ENCODE data around the gene HCRT. TPM values are rescaled to one million over a fixed set of nuclear protein-coding genes. Genes with fewer than 3 reads are reported as not detected.
"Not testable (repeated sequence)": the region's sequence is repeated elsewhere in the genome, so short reads cannot be mapped to it uniquely, and the experiment has no call there.

The HCRT gene
- total RNA-seq, 1 donor from 2014 or later = not detected

DNA sequence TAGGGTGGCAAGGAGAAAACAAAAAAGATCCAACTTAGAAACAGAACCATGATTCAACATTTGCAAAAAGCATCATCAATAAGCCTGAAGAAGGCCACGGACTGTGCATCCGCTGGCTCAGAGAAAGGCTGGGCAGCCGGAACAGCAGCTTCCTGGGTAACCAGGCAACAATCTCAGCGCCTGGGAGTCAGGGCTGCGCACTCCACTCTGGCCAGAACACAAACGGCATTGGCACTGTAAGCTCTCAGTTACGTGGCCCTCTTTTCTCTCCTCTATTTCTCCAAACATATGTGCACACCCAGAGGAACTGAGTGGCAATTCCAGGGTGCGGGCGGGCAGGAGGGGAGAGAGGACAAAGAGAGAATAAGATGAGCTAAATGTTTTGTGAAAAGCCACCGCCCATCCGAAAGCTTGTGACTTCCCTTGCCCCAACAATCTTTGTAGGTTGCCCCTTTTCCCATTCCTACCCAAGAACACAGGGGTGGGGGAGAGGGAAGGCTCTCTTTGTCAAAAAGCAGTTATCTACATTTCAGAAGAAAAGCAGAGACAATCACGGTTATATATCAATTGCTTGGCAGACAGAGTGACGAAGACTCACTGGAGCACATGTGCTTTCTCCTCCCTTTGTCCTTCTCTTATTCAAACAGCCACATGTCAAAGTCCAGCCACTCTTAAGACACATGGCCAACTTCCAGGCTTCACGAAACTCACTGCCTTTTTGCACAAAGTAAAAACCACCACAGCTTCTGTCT lies 15.6 kb upstream of the HCRT start:
- ATAC-seq (peak; percentile 96), DNase-seq (peak; percentile 76)
- intact Hi-C loops (cut with micrococcal nuclease) = no loop called here

DNA sequence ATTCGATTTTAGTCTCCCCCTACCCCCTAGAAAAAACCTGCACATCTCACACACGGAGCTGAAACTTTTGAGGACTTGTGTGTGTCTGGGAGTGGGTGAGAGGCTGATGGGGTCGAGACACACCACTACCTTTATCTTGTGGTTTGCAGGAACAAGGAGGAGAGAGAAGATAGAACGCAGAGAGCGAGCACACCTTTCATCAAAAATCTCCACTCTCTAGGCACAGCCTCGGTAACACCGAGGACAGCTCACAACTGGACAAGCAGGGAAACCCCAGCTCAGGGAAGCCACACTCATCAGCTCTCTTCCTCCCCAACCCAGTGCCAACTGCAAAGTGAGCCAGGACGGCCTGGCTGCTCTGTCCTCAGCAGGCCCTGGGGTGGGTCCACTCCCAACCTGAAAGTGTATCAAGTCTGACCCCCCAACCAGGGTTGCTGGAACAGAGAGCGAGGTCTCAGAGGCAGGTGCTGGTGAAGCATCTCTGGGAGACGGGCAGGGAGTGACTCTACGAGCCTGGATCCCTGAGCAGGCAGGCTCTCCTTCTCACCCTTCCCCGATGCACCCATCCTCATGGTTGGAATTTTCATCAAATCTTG lies 14.3 kb upstream of the HCRT start:
- no peak for ATAC-seq
- intact Hi-C loops (cut with micrococcal nuclease) = no loop called here
- no peak for DNase-seq

DNA sequence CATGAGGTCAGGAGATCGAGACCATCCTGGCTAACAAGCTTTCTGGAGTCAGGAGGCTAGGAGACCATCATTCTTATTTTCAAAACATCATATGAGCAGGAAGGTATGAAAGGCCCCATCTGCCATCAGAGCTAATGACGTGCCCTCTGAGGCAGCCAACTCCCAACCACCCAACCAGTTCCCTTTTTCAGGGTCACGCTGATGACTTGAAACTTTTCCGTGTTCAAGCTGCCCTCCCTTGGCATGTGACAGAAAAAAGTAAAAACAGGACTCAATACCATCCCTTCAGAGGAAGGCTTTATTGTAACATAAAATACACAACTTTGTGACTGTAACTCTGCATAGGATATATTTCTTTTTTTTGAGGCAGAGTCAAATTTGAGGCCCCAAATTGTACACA lies 13.6 kb upstream of the HCRT start:
- ATAC-seq = no peak
- DNase-seq = no peak
- intact Hi-C loops (cut with micrococcal nuclease) = no loop called here

DNA sequence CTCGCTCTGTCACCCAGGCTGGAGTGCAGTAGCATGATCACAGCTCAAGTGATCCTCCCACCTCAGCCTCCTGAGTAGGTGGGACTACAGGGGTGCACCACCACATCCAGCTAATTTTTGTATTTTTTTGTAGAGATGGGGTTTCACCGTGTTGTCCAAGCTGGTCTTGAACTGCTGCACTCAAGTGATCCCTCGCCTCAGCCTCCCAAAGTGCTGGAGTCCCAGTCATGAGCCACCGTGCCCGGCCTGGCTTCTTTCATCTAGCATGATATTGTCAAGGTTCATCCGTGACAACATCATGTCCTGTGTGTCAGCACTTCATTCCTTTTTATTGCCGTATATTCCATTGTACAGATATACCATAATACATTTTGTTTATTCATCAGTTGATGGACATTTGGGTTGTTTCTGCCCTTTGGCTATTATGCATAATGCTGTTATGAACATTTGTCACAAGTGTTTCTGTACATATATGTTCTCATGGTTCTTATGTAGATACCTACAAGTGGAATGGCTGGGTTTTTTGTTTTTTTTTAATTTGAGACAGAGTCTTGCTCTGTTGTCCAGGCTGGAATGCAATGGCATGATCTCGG lies 12.4 kb upstream of the HCRT start:
- intact Hi-C loops (cut with micrococcal nuclease) = no loop called here
- no peak for ATAC-seq
- no peak for DNase-seq

DNA sequence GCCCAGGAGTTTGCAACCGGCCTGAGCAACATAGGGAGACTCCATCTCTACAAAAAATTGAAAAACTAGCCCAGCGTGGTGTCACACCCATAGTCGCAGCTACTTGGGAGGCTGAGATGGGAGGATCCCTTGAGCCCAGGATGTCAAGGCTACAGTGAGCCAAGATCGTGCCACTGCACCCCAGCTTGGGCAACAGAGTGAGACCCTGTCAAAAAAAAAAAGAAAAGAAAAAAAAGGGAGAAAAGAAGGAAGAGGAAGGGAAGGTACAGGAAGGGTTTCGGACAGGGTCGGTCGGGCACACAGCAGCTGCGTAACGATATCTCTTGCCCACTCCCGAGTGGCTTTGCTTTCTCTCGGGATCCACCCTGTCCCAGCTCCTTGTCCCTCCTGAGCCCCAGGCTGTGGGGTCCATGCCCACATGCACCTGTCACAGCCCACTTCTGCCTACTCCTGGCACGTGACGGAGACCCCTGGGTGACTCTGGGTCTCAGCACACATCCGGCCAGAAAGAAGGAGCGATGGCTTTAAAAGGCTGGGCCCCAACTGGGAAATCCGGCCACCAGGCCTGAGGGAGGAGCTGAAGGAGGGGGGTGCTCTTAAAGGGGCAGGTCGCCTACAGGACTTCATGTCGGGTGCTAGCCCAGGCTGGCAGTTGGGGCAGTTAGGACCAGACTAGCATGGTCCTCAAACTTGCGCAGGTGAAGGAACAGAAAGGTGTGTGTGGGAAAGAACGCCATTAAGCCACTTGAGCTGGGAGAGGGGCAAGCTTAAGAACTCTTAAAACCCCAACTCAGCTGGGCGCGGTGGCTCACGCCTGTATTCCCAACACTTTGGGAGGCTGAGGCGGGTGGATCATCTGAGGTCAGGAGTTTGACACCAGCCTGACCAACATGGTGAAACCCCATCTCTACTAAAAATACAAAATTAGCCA lies 9.0 kb upstream of the HCRT start, which contains the start of gene GHDC:
Gene GHDC, minus strand, starts transcription at position 526 of the 931 bp plus-strand sequence. CDS start 913 bp downstream, outside the sequence.
- DNase-seq (peak; percentile 85), ATAC-seq (peak; percentile 96)
- intact Hi-C loops (cut with micrococcal nuclease) = no loop called here

DNA sequence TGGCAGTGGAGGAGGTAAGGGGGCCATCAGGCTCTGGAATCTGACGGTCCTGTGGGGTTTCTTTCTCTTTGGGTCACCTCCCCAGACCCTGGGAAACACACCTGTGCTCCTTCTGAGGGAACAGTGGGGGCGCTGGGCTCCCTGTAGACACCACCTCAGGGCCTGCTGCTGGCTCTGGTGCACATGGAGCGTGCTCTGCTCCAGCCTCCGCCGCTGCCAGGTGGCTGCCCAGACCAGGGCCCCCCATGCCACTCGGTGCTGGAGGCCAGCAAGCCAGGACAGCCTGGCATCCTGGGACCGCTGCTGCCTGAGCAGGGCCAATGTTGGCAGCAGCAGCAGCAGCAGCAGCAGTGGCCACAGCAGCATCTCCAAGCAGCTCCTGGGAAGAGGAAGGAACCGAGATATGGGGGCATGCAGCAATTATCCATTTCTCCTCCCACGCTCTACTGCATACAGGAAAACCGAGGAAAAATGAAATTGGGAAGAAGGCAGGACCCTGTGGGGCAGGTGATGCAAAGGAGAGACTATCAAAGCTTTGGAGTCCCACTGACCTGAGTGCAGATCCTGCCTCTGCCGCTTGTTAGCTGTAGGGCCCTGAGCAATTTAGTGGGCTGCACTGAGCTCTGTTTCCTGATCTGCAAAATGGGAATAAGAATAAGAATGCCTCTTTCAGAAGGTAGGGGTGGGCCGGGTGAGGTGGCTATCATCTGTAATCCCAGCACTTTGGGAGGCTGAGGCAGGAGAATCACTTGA lies 8.1 kb upstream of the HCRT start:
- intact Hi-C loops (cut with micrococcal nuclease) = no loop called here
- ATAC-seq (no peak), DNase-seq (no peak)

DNA sequence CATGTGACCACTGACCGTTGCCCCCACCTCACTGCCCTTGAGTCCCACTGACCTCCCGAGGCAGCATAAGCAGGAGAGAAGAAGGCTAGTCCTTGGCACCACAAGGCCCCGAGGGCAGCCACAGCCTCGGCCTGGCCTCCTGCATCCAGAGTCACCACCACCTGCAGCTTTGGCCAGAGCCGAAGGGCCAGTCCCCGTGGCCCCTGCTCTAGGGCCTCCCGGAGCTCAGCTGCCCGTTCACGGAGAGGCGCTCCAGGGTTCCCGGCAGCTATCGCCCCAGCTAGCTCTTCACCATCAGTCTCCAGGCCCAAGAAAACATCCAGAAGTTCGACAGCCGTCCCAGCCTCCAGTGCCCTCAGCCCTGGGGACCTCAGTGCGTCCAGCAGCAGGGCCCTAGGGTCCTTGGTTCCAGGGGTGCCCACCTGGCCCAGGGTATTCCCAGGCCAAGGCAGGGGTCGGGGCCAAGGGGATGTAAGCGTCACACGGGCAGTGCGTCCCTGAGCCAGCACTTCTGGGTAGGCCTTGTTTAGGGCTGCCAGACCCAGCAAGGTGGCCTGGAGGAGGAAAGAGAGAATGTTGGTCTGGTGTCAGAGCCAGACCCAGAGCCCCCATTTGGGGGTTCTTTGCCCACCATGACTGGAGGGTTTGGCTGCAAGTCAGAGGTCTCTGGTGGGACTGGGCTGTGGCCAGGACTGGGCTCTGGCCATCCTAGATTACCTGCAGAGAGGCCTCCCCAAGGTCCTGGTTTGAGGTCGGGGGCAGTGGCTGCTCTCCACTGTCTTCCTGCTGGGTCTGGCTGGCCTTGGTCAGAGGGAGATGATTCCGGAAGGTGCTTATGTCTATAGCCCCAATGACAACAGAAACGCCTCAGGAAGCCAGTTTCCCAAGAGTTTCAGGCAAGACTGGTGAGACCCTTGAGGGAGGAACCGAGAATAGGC lies 7.2 kb upstream of the HCRT start:
- no peak for ATAC-seq
- intact Hi-C loops (cut with micrococcal nuclease) = no loop called here
- DNase-seq = no peak

DNA sequence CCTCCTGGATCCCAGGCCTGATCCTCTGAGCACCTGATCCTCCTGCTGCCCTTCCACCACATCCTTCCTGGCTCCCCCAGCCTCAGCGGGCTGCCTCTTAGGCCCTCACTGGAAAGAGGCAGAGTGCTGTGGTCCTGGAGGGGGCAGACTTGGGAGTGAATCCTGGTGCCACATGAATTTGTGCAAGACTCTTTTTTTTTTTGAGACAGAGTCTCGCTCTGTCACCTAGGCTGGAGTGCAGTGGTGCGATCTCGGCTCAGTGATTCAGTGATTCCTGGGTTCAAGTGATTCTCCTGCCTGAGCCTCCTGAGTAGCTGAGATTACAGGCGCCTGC lies 6.0 kb upstream of the HCRT start:
- intact Hi-C loops (cut with micrococcal nuclease) = no loop called here
- ATAC-seq (no peak), DNase-seq (no peak)

DNA sequence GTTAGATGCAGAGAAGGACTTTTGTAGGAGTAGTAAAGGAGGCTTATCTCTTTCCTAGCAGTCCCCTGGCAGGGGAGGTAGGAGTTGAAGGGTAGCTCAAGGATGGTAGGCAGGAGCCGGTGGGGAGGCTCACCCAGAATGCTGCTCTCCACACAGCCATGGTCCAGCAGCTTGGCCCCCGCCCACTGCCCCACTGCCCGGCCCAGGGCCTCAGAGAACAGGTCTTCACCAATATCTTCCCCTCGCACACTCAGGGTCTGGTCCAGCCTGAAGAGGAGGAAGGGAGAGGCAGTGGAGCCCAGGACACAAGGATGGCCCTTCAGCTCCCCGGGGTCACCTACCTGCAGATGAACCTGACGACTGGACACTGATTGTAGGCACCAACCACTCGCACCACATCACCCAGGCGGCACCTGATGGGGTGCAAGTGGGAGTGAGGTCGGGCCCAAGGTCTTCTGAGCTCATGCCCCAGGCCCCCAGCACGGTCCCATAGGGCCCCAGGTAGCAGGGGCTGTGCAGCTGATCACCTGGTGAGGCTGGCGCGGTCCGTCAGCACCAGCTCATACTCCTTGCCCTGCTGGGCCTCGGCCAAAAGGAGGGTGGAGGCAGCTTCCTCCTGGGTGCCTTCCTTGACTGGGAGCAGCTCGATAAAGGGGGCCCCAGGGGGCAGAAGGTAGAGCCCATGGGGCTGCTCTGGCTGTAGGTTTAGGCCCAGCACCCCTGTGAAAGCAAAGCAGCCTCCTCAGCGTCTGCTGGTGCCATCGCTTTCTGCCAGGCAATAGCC lies 5.4 kb upstream of the HCRT start:
- intact Hi-C loops (cut with micrococcal nuclease) = no loop called here
- DNase-seq (no peak), ATAC-seq (no peak)

DNA sequence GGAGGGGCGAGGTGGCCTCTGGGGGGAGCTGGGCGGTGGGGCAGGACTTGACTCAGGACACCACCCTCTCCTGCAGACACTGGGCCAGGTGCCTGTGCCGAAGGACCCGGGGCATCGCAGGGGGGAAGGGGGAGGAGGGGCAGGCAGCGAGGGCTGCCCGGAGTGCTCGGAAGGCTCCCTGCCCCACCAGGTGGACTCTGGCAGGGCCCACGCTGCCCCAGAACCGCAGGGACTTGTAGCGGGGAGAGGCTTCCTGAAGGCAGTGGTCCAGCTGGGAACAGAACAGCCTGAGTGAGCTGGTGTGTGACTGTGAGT lies 4.4 kb upstream of the HCRT start:
- intact Hi-C loops (cut with micrococcal nuclease) = no loop called here
- ATAC-seq (no peak), DNase-seq (no peak)

DNA sequence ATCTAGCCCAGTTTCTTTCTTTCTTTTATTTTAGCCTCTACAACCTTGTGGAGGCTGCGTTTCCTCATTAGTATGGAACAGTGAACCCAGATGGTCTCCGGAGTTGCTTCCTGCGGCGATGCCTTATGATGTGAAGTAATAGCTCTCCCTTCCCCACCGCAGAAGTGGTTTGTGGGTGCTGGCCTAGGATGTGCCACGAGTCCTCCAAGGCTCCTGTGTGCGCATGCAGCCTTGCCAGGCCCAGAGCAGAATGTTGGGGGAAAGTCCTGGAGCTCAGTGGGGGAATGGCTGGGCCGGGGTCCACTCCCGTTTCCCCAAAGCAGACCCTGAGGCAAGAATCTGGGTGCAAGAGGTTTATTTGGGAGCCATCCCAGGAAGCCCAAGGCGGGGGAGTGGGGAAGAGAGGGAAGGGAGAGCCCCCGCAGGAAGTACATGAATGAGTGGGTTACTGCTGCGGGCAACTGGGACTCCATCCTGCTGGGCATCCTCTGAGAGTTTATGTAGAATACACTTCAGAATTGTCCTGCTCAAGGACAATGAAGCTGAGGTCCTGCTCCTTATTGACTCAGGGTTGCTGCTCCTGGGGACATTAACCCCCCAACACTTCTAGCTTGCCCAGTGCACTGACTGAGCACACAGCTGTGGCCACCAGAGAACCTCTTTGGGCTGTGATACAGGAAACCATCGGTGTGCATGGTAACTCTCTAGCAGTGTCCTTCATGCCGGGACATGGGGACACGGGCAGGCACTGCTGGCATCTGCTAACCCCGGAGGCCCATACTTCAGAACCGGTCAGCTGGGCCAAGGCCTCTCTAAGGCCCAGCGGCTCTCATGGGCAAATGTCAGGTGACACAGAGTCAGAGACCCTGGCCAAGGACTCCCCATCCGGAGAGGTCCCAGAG lies 3.7 kb upstream of the HCRT start:
- ATAC-seq = no peak
- intact Hi-C loops (cut with micrococcal nuclease) = no loop called here
- no peak for DNase-seq

DNA sequence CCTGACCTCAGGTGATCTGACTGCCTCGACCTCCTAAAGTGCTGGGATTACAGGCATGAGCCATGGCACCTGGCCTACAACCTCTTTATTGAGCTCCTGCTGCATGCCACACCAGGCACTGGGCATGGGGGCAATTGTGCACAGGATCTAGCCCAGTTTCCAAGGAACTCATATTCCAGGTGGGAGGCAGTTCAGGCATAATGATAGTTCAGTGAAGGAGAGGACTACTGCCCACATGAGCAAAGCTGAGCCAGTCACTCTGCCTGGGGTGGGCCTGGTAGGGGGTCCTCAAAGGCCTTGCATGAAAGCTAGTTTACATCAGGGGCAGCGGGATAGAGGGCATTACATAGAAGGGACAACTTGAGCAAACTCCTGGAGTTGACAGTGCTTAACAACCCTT lies 2.6 kb upstream of the HCRT start:
- intact Hi-C loops (cut with micrococcal nuclease) = no loop called here
- ATAC-seq = no peak

DNA sequence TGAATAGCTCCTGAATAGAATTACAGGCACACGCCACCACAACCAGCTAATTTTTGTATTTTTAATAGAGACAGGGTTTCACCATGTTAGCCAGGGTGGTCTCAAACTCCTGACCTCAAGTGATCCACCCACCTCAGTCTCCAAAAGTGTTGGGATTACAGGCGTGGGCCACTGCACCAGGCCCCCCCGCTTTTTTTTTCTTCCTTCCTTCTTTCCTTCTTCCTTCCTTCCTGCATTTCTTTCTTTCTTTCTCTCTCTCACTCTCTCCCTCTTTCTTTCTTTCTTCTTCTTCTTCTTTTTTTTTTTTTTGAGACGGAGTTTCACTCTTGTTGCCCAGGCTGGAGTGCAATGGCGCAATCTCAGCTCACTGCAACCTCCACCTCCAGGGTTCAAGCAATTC lies 939 bp upstream of the HCRT start:
- ATAC-seq; DNase-seq; intact Hi-C loops (cut with micrococcal nuclease): not testable (repeated sequence)

More for the DNA sequence above, 2.6 kb upstream of the HCRT start:
- DNase-seq = no peak

DNA sequence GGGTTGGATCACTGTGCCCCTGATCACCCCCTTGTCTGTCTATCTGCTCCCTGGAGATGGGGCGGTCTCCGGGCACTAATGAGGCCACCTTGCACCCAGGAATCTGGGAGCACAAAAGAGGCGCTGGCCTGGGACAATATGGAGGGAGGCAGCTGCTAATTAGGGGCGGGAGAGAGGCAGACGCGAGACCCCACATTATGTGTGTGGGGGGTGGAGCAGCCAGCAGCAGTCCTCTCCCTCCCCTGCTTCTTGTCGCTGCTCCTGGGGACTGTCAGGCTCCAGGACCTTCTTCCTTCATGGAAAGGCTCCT lies 324 bp upstream of the HCRT start:
- intact Hi-C loops (cut with micrococcal nuclease) = no loop called here
- DNase-seq (no peak), ATAC-seq (no peak)

DNA sequence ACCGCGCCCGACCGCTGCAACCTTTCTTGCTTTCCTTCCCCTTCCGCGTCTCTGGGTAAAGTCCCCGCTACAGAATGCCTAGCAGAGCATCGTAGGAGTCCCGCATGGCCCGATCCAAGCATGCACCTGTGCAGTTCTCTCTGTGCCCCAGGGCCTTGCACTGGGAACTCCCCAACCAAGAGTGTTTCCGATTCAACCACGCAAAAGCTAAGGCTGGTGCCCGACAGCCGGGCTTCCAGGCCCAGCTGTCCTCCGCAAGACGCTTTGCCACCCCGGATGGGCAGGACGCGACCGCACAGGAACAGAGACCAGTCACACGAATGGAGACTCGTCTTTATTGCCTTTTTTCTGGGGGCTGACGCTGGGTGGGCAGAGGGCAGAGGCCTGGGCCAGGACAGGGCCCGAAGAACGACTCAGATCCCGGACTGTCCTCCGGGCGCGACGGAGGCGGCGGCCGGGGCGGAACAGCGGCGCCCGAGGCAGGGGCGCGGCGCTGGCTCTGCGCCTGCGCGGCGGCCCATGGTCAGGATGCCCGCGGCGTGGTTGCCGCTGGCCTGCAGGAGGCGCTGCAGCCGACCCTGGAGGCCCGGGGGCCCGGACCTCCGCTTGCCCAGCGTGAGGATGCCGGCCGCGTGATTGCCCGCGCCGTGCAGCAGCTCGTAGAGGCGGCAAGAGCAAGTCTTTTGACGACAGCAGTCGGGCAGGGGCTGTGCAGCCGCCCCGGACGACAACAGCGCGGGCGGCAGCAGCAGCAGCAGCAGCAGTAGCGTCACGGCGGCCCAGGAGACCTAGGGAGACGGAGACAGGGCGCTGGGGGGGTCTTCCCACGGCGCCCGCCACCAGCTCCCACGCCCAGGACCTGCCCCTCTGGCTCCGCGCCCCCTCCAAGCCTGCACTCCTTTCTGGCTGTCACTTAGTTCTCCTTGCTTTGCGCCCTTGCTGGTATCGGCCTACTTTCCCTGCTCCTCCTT lies 1.2 kb downstream of the HCRT start:
- DNase-seq (peak; percentile 89), ATAC-seq (peak; percentile 89)
- intact Hi-C loops (cut with micrococcal nuclease) = no loop called here
